ENCODE results near the gene WDR1.

The WDR1 gene

GRCh38 chr4:10113362-10114047 lies 3.1 kb downstream of the WDR1 start:
- no peak for DNase-seq

GRCh38 chr4:10112658-10113284 lies 3.8 kb downstream of the WDR1 start:
- no peak for DNase-seq

- DNase-seq: no peak
Observed at GRCh38 chr4:10111067-10111801, 5.4 kb downstream of the WDR1 start.

- DNase-seq: no peak
Observed at GRCh38 chr4:10109995-10110670, 6.5 kb downstream of the WDR1 start.

GRCh38 chr4:10108818-10109783 lies 7.5 kb downstream of the WDR1 start:
- DNase-seq: no peak

- DNase-seq: no peak
Observed at GRCh38 chr4:10108391-10108790, 8.2 kb downstream of the WDR1 start.

- DNase-seq: no peak
Observed at GRCh38 chr4:10107111-10108091, 9.2 kb downstream of the WDR1 start.

GRCh38 chr4:10106421-10107039 lies 10.1 kb downstream of the WDR1 start:
- DNase-seq: peak; percentile 65

GRCh38 chr4:10105920-10106319 lies 10.7 kb downstream of the WDR1 start:
- DNase-seq: no peak

GRCh38 chr4:10105421-10105820 lies 11.2 kb downstream of the WDR1 start:
- no peak for DNase-seq

GRCh38 chr4:10104991-10105276 lies 11.7 kb downstream of the WDR1 start:
- DNase-seq: no peak

GRCh38 chr4:10104211-10104990 lies 12.2 kb downstream of the WDR1 start:
- no peak for DNase-seq

- DNase-seq: no peak
Observed at GRCh38 chr4:10102474-10103332, 13.9 kb downstream of the WDR1 start.

GRCh38 chr4:10101671-10102473 lies 14.7 kb downstream of the WDR1 start:
- no peak for DNase-seq

- peak; percentile 54 for DNase-seq
Observed at GRCh38 chr4:10100734-10101216, 15.8 kb downstream of the WDR1 start.

- no peak for DNase-seq
Observed at GRCh38 chr4:10099499-10100325, 16.9 kb downstream of the WDR1 start.

GRCh38 chr4:10098780-10099160 lies 17.8 kb downstream of the WDR1 start:
- DNase-seq: no peak

All from CD4-positive, alpha-beta T cell treated with Interleukin-15 for 1 hour (primary cell).